NCI-H1417 (cell line): ENCODE results near the gene DNAJB1.
"Not testable (repeated sequence)": the region's sequence is repeated elsewhere in the genome, so short reads cannot be mapped to it uniquely, and the experiment has no call there.

ENCODE experiments used
- DNase-seq, 3 experiments: peaks; one replicate each; lab custom pipeline; 2025; lab: John Stamatoyannopoulos, UW

The DNAJB1 gene

GRCh38 chr19:14517840-14518505 lies at the start of gene DNAJB1:
Gene DNAJB1 (minus strand): TSS chr19:14518397. CDS start chr19:14518349, 48 bp downstream.
- peak; percentile 35 to 95 (median 93) for DNase-seq

GRCh38 chr19:14567079-14567478 lies 48.9 kb upstream of the DNAJB1 start:
- no peak for DNase-seq

DNA sequence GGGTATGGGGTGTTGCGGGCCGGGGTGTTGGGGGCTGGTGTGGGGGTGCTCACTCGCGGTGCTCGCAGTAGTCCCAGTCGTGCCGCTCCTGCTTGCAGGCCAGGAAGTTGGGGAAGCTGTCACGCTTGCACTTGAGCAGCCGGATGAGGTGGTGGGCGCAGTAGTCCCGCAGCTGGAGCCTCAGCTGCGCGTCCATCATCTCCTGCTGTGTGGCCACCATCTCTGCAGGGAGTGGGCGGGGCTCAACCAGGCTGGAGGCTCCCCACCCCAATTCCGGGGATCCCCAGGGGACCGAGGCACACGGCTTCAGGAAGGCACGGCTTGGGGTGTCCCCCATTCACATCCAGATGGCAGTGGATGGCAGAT lies 48.5 kb upstream of the DNAJB1 start:
- DNase-seq = no peak

DNA sequence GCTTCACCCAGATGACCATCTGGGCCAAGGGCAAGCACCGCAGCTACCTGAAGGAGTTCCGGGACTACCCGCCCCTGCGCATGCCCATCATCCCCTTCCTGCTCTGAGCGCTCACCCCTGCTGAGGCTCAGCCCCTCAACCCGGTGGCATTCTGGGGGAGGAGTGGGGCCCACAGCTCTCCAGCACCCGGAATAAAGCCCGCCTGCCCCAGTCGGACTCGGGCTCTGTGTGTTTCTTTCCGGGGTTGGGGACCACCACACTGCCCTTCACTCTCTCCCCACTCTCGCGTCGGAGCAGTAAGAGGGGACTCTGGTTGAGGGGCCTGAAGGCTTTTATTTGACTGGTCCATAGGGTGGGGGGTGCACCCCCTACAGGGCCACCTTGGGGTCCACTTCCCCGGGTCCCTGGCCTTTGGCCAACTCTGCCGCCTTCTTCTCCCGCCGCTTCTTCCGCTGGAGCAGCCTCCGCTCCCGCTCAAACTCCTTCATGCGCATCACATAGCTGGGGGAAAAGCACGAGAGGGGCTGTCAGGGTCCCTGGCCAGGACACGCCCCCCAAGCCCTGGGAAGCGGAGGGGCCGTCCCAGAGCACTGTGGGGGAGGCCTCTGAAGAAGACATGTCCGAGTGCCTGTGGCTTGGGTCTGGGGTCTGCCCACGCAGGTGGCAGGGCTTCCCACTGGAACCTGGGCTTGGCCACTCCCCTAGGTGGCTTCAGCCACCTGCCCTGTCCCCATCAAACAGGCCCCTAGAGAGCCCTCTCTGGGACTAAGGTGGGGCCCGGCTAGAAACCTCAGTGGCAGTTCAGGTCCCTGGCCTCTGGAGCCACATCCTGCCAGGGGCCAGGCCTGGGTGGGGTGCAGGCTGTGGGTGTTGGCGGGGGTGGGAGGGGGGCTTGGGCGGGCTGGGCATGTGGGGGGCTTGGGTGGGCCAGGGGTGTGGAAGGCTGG lies 47.8 kb upstream of the DNAJB1 start:
- no peak for DNase-seq

DNA sequence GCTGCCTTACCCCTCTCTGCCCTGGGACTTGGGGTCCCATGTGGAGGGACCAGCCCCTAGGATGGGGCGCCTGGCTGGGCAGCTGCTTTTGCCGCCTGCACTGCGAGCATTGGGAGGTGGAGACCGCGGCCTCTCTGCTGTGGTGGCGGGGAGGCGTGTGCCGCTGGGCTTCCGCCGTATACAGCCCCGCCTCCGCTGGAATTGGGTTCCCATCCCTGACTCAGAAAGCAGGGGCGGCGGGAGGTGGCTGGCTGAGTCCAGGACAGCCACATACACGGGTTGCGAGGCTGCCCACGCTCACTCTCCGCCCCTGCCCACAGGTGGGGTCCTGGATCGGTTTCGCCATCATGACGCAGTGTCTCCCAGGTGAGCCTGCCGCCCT lies 47.1 kb upstream of the DNAJB1 start:
- DNase-seq = no peak

DNA sequence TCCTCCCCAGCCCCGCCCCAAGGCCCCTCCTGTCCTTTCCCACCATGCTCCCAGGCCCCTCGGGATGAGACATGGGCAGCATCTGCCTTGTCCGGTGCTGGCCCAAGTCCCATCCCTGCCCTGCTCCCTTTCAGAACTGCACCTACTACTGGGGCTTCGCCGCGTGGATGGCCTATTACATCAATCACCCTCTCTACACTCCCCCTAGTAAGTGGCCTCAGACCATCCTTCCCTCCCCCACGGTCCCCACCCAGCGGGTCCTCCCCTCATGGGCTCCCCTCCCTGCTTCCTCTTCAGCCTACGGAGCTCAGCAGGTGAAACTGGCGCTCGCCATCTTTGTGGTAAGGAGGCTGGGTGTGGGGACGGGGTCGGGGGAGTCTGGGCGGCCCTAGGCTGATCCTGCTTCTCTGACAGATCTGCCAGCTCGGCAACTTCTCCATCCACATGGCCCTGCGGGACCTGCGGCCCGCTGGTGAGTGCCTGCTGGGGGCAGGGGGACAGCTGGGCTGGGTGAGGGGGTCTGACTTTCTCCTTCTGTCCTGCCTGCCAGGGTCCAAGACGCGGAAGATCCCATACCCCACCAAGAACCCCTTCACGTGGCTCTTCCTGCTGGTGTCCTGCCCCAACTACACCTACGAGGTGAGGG lies 46.6 kb upstream of the DNAJB1 start:
- not testable (repeated sequence) for DNase-seq

- DNase-seq = no peak
Measured at GRCh38 chr19:14563989-14564651, 45.9 kb upstream of the DNAJB1 start.

- no peak for DNase-seq
Measured at GRCh38 chr19:14563590-14563926, 45.4 kb upstream of the DNAJB1 start.

DNA sequence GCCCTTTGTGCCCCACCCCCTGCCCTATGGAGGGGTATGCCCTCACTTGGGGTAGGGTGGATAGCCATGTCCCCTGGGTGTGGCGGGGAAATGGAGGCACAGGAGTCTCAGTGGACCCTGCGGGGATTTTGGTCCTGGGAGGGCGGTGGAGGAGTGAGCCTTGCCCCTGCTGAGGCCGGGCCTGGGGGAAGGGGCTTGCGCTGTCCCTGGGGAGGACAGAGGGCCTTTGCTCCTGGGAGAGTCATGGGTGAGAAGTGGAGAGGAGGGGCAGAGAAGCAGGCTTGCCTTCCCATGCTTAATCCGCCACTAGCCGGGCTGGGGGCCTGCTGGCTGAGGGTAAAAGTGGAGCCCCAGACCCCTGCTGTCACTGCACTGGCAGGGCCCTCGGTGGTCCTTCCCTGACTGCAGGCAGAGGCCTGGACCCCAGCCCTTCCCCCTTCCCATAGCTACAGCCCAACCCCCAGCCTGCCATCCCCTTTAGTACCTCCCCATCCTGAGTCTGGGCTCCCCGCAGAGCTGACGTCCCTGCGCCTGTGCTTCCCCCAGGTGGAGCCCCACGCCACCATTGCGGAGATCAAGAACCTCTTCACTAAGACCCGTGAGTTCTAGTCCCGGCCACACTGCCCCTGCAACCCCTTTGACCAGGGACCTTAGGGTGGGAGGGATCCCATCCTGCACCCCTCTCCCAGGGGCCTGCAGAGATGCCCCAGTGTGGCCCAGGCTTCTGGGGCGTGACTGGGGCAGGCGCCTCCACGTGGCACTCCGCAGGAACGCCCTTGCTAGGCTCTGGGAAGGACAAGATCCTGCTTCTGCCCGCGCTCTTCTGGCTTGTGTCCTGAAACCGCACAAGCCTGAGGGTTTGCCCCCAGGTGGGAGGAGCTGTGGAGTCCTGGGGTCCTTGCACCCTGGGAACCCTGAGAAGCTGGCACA lies 44.7 kb upstream of the DNAJB1 start:
- no peak for DNase-seq

- DNase-seq = no peak
Measured at GRCh38 chr19:14561847-14562351, 43.7 kb upstream of the DNAJB1 start.

- no peak for DNase-seq
Measured at GRCh38 chr19:14561249-14561648, 43.1 kb upstream of the DNAJB1 start.

GRCh38 chr19:14560776-14561108 lies 42.5 kb upstream of the DNAJB1 start:
- no peak for DNase-seq

GRCh38 chr19:14559916-14560775 lies 41.9 kb upstream of the DNAJB1 start:
- no peak for DNase-seq

- DNase-seq = no peak
Measured at GRCh38 chr19:14558370-14559066, 40.3 kb upstream of the DNAJB1 start.

- peak in 2 of 3 experiments; percentile 6 to 23 for DNase-seq
Measured at GRCh38 chr19:14556662-14557188, 38.5 kb upstream of the DNAJB1 start.

- no peak for DNase-seq
Measured at GRCh38 chr19:14555918-14556661, 37.9 kb upstream of the DNAJB1 start.

DNA sequence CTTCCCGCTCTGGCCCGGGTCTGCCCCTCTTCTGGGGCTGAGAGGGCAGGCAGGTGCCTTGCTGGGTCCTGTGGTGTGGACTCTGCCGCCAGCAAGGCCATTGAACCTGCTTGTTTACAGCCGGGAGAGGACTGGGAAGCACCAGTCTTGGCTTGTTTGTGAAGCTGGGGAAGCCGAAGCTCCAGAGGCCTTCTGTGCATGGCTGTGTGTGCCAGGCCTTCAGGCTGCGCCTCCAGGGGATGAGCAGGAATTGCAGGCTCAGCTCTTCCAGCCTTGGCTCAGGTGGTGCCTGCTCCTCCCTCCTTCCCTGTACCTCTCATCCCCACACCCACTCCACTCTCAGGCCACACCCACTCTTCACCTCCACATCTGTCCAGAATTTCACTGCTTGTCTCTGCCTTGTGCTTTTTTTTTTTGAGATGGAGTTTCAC lies 36.2 kb upstream of the DNAJB1 start:
- peak; percentile 27 to 53 (median 51) for DNase-seq

DNA sequence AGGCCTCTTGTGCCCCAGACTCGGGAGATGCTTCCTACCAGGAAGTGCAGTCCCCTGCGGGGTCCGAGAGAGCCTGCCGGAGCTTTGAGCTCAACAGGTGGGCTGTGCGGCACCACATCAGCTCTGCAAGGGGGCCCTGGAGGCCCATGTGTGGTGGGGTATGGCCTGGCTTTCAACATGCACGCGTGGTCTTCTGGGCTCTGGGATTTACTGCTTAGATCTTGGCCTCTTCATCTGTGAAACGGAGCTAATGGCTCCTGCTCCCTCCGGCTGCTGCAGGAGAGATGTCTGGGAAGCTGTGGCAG lies 35.7 kb upstream of the DNAJB1 start:
- DNase-seq = no peak
